Thyroid gland (tissue), 4 donors: ENCODE measurements around the gene SEC16B.

ENCODE experiments used
- POLR2A ChIP-seq, 2 donors: fragments of 450-650 bp; IDR thresholded peaks; one replicate each; pipeline ENCODE4 v1.6.1; 2017; ENCODE audit warnings: antibody characterized with exemption in 2 of 2, mild to moderate bottlenecking in 2 of 2, moderate library complexity in 1 of 2
- TF ChIP-seq, protein P1 (sequence below), 6 experiments: fragments of 200-600 bp in 3 of 6; fragments of 450-650 bp in 3 of 6; sonication (generic) in 3 of 6; IDR thresholded peaks; one replicate each; pipeline ENCODE4 v1.5.1; 2016 to 2019; ENCODE audit warnings: antibody characterized with exemption in 6 of 6, mild to moderate bottlenecking in 2 of 6, inconsistent platforms in 1 of 6, moderate library complexity in 1 of 6

DNA sequence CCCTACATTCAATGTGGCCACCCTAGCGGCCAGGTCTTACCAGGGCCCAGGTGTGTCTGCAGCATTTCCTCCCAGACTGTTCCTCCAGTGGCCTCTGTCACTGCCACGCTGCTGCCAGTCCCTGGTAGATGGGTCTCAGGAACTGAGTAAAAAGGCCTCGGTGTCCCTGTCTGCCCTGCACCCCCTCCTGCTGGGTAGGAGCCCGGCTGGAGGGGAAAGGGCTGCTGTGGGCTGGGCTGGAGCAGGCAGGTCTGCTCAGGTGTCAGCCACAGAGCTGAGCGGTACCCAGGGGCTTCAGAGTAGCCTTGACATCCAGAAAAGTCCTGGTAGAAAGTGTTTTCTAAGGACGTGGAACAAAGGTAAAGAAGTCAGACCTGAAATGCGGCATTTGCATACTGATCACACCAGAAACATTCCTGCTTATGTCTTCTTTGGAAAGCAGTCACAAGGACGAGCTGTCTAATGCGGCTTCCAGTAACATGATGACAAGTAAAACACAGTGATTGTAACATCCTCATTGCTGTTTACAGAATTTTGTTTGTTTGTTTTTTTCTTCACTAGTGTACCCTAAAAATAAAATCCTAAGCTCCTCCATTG lies 32.6 kb downstream of the SEC16B start:
- no peak for TF ChIP-seq POLR2A (IDR thresholded peaks at IDR 0.05)
- TF ChIP-seq, protein P1, sequence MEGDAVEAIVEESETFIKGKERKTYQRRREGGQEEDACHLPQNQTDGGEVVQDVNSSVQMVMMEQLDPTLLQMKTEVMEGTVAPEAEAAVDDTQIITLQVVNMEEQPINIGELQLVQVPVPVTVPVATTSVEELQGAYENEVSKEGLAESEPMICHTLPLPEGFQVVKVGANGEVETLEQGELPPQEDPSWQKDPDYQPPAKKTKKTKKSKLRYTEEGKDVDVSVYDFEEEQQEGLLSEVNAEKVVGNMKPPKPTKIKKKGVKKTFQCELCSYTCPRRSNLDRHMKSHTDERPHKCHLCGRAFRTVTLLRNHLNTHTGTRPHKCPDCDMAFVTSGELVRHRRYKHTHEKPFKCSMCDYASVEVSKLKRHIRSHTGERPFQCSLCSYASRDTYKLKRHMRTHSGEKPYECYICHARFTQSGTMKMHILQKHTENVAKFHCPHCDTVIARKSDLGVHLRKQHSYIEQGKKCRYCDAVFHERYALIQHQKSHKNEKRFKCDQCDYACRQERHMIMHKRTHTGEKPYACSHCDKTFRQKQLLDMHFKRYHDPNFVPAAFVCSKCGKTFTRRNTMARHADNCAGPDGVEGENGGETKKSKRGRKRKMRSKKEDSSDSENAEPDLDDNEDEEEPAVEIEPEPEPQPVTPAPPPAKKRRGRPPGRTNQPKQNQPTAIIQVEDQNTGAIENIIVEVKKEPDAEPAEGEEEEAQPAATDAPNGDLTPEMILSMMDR (IDR thresholded peaks at IDR 0.05) = no peak
